Spleen (tissue), 7 donors: Measurements from ENCODE around the gene NUAK1.

Source experiments
- POLR2A ChIP-seq, 3 donors: fragments of 450-650 bp; IDR thresholded peaks; one replicate each; pipeline ENCODE4 v1.5.1; 2017; ENCODE audit warnings: antibody characterized with exemption in 3 of 3, mild to moderate bottlenecking in 1 of 3
- POLR2AphosphoS5 ChIP-seq, 3 donors: sonication (generic); formaldehyde crosslinking; IDR thresholded peaks; one replicate each; pipeline ENCODE4 v1.5.1; 2017; ENCODE audit warnings: antibody characterized with exemption in 3 of 3
- TF ChIP-seq, protein P1 (sequence below), 11 experiments: fragments of 200-600 bp in 7 of 11; fragments of 450-650 bp in 4 of 11; sonication (generic) in 4 of 11; IDR thresholded peaks in 8 of 11; conservative IDR thresholded peaks in 3 of 11; 1 replicate in 7 of 11; 2 replicates in 4 of 11; pipeline versions ENCODE4 v1.4.0 to v1.8.0; 2016 to 2021; ENCODE audit warnings: antibody characterized with exemption in 11 of 11, inconsistent platforms in 4 of 11, mild to moderate bottlenecking in 1 of 11
- donor health status: DM: no; HTN: no; CAD: no; lungs with moderate emphysema.
- donor health status: DM: no; HTN: no; CAD: no.
- donor health status: DM: no; HTN: no; CAD: no.

GRCh38 chr12:106065506-106065905 is 73.2 kb downstream of the NUAK1 start:
- TF ChIP-seq, protein P1, sequence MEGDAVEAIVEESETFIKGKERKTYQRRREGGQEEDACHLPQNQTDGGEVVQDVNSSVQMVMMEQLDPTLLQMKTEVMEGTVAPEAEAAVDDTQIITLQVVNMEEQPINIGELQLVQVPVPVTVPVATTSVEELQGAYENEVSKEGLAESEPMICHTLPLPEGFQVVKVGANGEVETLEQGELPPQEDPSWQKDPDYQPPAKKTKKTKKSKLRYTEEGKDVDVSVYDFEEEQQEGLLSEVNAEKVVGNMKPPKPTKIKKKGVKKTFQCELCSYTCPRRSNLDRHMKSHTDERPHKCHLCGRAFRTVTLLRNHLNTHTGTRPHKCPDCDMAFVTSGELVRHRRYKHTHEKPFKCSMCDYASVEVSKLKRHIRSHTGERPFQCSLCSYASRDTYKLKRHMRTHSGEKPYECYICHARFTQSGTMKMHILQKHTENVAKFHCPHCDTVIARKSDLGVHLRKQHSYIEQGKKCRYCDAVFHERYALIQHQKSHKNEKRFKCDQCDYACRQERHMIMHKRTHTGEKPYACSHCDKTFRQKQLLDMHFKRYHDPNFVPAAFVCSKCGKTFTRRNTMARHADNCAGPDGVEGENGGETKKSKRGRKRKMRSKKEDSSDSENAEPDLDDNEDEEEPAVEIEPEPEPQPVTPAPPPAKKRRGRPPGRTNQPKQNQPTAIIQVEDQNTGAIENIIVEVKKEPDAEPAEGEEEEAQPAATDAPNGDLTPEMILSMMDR (IDR thresholded peaks at IDR 0.05 in 8 of 11, conservative IDR thresholded peaks at IDR 0.05 in 3 of 11): no peak
- TF ChIP-seq POLR2A (IDR thresholded peaks at IDR 0.05) (no peak), POLR2AphosphoS5 (IDR thresholded peaks at IDR 0.05) (no peak)
